ENCODE results near the gene YJEFN3. TPM values are rescaled to one million over a fixed set of nuclear protein-coding genes. Genes with fewer than 3 reads are reported as not detected.

The YJEFN3 gene
- total and polyA plus RNA-seq, 2 of the 8 experiments (the other 6 are each of a cell fraction or from before 2014, with no cell fraction given): 5.7 to 9.4 TPM

GRCh38 chr19:19541616-19542015 is 12.9 kb downstream of the YJEFN3 start:
- no peak for DNase-seq (ENCODE audit: low read depth in 1 of 2, low spot score in 2 of 2)
- Histone ChIP-seq H2AK5ac (ENCODE audit: low read depth, low read length) (no peak overlapping the region), H3K14ac (ENCODE audit: insufficient read length) (no peak overlapping the region), H2BK20ac (ENCODE audit: low read length) (no peak overlapping the region), H3K4me2 (ENCODE audit: insufficient read depth in 1 of 2, low read depth in 2 of 2, low read length in 2 of 2) (peak overlapping the region in 1 of 2 experiments; percentile 52; a peak in 2 of 4 replicates), H2BK12ac (ENCODE audit: low read depth, low read length) (no peak overlapping the region), H3K79me2 (ENCODE audit: control insufficient read depth in 1 of 2, insufficient read depth in 2 of 2, low read length in 2 of 2) (no peaks in the 10 kb centered on the region), H3K4me3 (ENCODE audit: extremely low read depth in 1 of 4, insufficient read depth in 2 of 4, low read depth in 3 of 4, low read length in 4 of 4) (no peak overlapping the region), H3K18ac (ENCODE audit: extremely low read depth, low read length) (no peak overlapping the region; the same call in 1 of the 2 replicates), H3K4ac (replicated peaks; ENCODE audit: insufficient read length, low read depth, low read length) (no peak overlapping the region), H3K4me1 (replicated peaks in 1 of 4; ENCODE audit: control insufficient read depth in 3 of 4, insufficient read depth in 4 of 4, low read length in 3 of 4) (peaks cover 0 to 8% (median 3%) of the 10 kb centered on the region in 4 experiments; a peak in 3 of 7 replicates), H3K36me3 (ENCODE audit: control insufficient read depth in 2 of 4, insufficient read depth in 4 of 4, low read length in 3 of 4) (no peaks in the 10 kb centered on the region), H4K8ac (ENCODE audit: extremely low read depth, insufficient read depth, low read length) (no peak overlapping the region), H3K79me1 (ENCODE audit: low read depth, low read length) (no peaks in the 10 kb centered on the region), H3K23me2 (ENCODE audit: low read depth, low read length) (peaks cover 9% of the 10 kb centered on the region; the same call in 1 of the 2 replicates), H3K23ac (ENCODE audit: insufficient read length) (no peak overlapping the region), H3K27me3 (replicated peaks in 1 of 4; ENCODE audit: control insufficient read depth in 3 of 4, extremely low read depth in 1 of 4, insufficient read depth in 3 of 4, low read length in 3 of 4) (peaks cover 6 to 26% (median 20%) of the 10 kb centered on the region in 4 experiments), H4K20me1 (replicated peaks in 1 of 2; ENCODE audit: control insufficient read depth in 1 of 2, insufficient read depth in 2 of 2, low read length in 2 of 2) (peaks cover 3% of the 10 kb centered on the region in 2 experiments), H4K91ac (replicated peaks; ENCODE audit: insufficient read length, low read length) (no peak overlapping the region), H3K27ac (ENCODE audit: low read depth, low read length) (no peak overlapping the region), H2BK120ac (replicated peaks; ENCODE audit: low read depth, low read length) (no peak overlapping the region), H3K9me3 (ENCODE audit: insufficient read depth in 2 of 2, low read depth in 1 of 2, low read length in 1 of 2) (peaks cover 0 to 4% of the 10 kb centered on the region in 2 experiments; a peak in 1 of 4 replicates), H4K5ac (ENCODE audit: insufficient read length, low read depth, low read length) (no peak overlapping the region), H2BK5ac (ENCODE audit: low read depth, low read length) (no peak overlapping the region), H2BK15ac (ENCODE audit: low read length) (no peak overlapping the region), H3K56ac (replicated peaks; ENCODE audit: insufficient read length, low read depth, low read length) (no peak overlapping the region), H2AFZ (ENCODE audit: low read length) (no peak overlapping the region), H3K9ac (replicated peaks in 1 of 4; ENCODE audit: extremely low read depth in 1 of 4, low read depth in 3 of 4, low read length in 3 of 4) (no peak overlapping the region)
- POLR2A ChIA-PET (ENCODE audit: partially characterized antibody): interaction anchor here (0.6 to 1.6 kb wide), 6 partner anchors 9 to 87 kb away, joined by 3 to 5 read pairs (median 4); partner anchors contain the start of genes LPAR2, NDUFA13 and TSSK6
- TF ChIP-seq SRF (IDR thresholded peaks at IDR 0.05; ENCODE audit: low read depth, low read length): no peak
- TF ChIP-seq SP1 (IDR thresholded peaks at IDR 0.05; ENCODE audit: low read depth, low read length): no peak
- TF ChIP-seq KDM4A (IDR thresholded peaks at IDR 0.05; ENCODE audit: low read depth, low read length, severe bottlenecking): no peak
- TF ChIP-seq RBBP5 (IDR thresholded peaks at IDR 0.05; ENCODE audit: borderline replicate concordance, low read depth, low read length): no peak
- TF ChIP-seq RAD21 (IDR thresholded peaks at IDR 0.05 in 1 of 2, conservative IDR thresholded peaks at IDR 0.05 in 1 of 2; ENCODE audit: low read depth in 2 of 2, low read length in 2 of 2): no peak
- TF ChIP-seq EP300 (IDR thresholded peaks at IDR 0.05; ENCODE audit: borderline replicate concordance in 1 of 2, low read depth in 2 of 2, low read length in 2 of 2): no peak
- TF ChIP-seq SIN3A (conservative IDR thresholded peaks at IDR 0.05 in 1 of 2, IDR thresholded peaks at IDR 0.05 in 1 of 2; ENCODE audit: low read depth in 1 of 2, low read length in 2 of 2): no peak
- WGBS, 2 experiments (ENCODE audit: extremely low coverage in 1 of 2, insufficient coverage in 1 of 2, insufficient read length in 1 of 2, insufficient replicate concordance in 2 of 2, low coverage in 1 of 2, low lambda C conversion rate in 2 of 2, missing lambda C conversion rate in 1 of 2): 93% methylated on average over 15 of the region's 16 CpGs; no CpG with 5 or more reads in 1 of the 2 experiments
- CTCF ChIA-PET (ENCODE audit: partially characterized antibody): interaction anchor here (0.6 to 8.2 kb wide), 8 partner anchors 9 to 459 kb away, joined by 3 to 104 read pairs (median 4); partner anchors contain the start of gene YJEFN3
- no peak for FAIRE-seq

Measured in H1 (cell line).